ENCODE measurements around the gene CTXND1.

The CTXND1 gene

DNA sequence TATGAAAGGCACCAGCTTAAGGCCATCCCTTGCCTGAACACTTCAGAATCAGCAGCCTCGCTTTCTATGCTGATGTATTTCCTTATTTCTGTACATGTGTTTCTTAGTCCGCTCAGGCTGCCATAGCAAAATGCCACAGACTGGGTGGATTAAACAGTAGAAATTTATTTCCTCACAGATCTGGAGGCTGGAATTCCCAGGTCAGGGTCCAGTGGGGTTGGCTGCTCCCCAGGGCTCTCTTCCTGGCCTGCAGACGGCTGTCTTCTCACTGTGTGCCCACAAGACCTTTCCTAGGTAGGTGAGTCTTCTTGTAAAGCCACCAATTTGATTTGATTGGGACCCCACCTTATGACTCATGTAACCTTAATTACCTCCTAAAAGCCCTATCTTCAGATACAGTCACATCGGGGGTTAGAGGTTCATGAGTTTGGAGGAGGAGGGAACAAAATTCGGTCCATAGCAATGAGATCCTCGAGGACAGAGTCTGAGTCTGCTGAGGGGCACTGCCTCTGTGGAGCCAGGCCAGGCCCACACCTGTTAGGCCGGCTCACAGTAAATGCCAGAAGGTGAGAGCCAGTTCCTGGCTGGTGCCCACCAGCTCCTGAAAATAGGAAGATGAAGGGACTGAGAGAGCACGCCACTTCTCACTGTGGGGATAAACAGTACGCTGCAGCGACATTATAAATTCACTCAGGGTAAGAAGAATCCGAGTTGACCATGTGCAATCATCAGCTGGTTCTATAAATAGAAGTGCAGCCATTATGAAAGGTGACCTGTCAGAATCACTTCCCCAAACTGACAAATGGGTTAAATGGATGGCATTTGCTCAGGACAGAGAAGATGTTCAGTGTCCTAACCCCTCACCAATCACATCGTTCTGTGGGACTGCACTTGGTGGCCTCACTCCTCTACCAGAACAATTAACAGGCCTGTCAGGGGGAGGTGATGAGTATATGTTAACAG lies 41.1 kb downstream of the CTXND1 start:
- in situ Hi-C loops (cut with MboI; ENCODE audit: low sequenced_read_pairs), result no loop called here

DNA sequence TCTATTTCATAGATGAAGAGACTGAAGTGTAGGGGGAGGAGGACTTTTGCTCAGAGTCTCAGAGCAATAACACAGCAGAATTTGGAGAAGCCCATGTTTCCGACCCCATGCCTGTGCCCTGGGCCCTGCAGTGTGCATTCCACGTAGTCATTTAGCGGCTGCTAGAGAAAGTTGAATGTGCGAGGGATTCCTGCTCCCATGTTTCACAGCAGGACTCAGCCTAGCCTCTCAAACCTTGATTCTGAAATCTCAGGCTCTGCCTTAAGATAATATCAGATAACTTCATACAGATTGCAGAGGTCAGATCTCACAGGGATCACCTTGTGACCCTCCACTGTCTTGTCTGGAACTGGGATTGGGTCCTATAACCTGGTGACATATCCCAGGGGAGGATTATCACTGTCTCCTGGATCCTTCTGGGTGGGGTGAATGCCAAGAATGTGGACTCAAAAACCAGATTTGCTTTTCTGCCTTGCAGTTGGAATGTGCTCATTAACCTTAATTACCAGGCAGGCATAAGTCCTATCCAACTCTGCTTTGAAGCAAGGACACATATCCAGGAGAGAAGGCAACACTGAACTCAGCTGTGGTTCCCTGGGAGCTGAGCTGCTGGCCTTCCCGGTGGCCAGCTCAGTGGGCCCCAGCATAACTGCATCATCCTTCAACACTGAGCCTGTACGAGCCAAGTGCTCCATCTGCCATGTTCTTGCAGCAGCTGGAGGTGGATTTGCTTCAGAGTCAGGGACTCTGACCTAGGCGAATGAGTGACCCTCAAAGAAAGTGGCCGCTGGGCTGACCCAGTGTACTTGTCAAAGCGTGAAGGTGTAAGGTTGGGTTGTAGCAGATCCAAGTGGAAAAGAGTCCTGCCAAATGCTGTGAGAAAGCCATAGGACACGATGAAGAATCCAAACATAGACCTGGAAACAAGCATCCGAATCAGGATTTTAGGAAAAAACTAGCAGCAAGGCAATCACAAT lies 43.0 kb downstream of the CTXND1 start:
- in situ Hi-C loops (cut with MboI; ENCODE audit: low sequenced_read_pairs), result no loop called here

DNA sequence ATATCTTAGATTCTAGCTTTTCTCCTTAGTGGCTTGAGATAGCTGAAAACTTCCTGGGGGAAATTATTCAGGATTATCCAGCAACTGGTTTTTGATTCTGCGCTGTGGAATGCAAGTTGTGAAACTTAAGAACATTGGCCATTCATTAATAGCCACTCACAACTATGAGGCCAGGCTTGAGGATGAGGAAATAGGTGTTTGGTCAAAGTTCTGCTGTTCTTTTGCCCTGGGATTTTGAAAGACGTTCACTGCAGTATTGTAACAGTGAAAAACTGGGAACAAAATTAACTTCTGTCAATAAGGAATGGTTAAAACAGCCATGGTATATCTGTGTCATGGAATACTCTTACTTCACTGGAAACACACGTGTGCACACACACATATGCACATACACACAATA lies 44.1 kb downstream of the CTXND1 start:
- in situ Hi-C loops (cut with MboI; ENCODE audit: low sequenced_read_pairs), result no loop called here

DNA sequence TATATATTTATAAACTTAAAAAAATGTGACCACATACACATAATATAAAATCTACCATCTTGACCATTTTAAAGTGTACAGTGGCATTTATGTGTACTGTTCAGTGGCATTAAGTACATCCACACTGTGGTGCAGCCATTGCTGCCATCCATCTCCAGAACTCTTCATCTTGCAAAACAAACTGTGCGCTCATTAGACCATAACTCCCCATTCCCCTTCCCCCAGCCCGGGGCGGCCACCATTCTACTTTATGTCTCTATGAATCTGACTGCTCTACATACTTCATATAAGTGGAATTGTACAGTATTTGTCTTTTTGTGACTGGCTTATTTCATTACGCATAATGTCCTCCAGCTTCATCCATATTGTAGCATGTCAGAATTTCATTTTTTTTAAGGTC lies 47.8 kb downstream of the CTXND1 start:
- in situ Hi-C loops (cut with MboI; ENCODE audit: low sequenced_read_pairs), result no loop called here

DNA sequence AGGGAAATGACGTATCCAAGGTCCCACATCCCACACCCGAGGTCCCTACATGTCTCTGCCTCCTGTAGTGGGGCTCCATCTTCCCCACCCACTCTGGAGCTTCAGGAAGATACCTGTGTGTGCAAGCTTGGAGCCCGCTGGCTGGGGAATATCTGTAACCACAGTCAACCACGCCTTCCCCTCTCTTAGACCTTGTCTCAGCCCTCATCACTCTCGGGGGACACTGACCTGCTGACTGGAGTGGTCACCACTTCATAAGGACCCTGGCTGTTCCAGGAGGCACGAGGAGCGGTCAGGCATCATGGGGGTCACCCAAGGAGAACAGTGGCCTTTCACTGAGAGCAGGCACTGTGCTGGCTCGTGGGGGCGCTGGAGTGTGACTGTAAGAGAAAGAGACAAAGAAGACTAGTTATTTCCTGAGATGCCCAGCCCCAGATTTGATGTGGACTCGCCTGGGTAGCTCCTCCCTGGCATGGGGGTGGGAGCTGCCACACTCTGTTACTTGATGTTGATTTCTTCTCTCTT lies 48.6 kb downstream of the CTXND1 start:
- in situ Hi-C loops (cut with MboI; ENCODE audit: low sequenced_read_pairs), result no loop called here

DNA sequence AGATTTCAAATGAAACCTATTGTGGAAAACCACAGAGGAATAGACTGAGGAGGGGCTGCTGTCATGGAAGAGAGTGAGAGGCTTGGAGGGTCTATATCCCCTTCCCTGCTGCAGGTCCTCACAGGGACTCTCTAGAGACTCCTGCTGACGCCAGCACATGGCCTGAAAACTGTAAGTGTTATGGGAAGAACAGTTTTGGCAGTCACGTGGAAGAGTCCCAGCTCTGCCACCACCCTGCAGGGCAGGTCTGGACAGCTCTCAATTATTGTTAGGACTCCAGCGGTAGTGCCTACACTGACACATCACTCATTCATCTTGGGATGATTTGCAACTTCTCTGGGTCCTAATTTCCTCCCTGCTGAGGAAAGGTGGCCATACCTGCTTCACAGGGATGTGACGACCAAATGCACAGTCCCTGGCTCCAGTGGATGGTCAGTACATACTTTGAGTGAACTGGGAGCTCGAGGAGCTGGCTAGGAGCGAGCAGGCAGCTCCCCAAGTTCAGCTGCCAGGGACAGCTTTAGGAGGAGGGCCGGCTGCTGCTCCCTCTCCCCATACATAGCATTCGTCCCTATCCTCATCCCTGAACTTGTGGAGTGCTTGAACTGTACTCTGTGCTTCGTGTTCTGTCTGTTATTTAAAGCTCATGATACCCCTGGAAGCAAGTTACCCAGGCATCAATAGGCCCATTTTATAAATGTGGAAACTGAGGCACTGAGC lies 49.2 kb downstream of the CTXND1 start:
- in situ Hi-C loops (cut with MboI; ENCODE audit: low sequenced_read_pairs), result no loop called here

DNA sequence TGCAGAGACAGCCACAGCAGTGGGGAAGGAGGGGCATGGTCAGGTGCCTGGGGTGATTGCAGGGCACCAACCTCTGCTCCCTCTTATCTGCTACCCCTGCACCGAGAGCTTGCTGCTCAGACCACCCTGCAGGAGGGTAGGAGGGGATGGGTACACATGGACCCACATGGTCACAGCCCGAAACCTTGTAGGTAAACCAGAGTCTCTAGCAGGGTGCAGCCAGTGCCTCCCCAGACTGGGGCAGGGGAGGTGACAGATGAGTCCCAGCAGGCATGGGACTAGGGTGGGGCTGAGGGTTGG lies 50.0 kb downstream of the CTXND1 start:
- in situ Hi-C loops (cut with MboI; ENCODE audit: low sequenced_read_pairs), result no loop called here

DNA sequence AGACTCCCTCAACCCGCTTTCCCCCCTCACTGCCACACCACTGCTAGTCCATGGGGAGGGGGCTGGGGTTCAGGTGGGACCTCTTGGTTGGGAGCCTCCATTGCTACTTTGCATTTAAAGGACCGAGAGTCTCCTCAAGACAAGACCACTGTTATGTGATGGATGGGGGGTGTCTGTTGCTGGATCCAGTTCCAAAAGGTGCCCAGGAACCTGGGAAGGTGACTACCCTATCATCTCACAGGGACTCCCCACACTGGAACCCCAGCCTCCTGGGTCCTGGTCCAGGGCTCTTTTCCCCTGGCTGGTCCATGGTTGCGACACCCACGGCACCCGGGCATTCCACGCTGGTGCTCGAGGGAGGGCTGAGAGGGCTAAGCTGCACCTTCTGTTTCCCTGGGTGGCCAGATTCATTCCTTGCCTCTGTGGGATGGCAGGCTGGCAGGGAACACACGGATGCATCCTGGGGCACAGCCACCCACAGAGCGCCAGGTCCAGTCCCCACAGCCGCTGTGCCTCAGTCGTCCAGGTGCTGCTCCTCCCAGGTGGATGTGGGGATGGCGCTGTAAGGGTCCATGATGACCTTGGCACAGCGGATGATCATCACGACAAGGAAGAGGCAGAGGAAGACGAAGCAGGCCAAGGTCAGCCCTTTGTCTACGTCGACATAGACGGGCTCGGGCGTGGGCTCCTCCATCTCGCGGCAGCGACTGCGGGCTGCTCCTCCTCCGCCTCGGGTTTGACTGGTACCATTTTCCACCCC lies 50.6 kb downstream of the CTXND1 start:
- in situ Hi-C loops (cut with MboI; ENCODE audit: low sequenced_read_pairs), result no loop called here

DNA sequence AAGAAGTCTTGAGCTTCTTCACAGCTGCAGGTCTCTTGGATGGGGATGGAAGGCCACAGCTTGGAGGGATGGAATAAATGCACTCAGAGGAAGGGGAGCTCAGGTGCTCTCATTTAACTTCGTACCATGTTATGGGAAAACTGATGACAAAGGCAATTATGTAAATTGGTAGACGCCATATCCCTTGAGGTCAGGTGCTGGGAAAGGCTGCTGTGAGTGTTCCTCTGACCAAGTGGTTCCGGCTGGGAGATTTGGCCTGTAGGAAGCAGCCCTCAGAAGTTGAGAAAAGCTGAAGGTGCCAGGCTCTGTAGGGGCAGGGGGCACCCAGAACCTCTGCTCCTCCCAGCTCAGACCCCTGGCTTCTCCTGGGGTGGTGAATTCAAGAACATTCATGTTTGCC lies 52.1 kb downstream of the CTXND1 start:
- in situ Hi-C loops (cut with MboI; ENCODE audit: low sequenced_read_pairs), result no loop called here

DNA sequence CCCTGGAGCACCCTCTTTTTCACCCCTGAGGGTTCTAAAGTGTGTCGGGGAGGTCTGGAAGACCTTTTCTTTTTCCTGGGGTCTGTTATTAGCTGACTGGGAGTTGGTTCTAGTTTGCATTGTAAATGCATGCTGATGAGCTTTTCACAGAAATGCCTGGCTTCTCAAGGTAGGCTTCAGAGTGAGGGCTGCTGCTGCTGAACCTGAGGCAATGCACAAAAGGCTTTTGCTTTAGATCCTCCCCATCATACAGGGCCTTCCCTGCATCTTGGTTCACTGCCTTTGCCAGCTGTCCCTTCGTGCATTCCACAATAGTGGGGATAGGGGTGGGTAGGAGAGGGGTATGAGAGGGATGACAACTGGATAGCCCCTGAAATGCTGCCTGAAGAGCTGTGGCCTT lies 52.6 kb downstream of the CTXND1 start:
- in situ Hi-C loops (cut with MboI; ENCODE audit: low sequenced_read_pairs), result no loop called here

DNA sequence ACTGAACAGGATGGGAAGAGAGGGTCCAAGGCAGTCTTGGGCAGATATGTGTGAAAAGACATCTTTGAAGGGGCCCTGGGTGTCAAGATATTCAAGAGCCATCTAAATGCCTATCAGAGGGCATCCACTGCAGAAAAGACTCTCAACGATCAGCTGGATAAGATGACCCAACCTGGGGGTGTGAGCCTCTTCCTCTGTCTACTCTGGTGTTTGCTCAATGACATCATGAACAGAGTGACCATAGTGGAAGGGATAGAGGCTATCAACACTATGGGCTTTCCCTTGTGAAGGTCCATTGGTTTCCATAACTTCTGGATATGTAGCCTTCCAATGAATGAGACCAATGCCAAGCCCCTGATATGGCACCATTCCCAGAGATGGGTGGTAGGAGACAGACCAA lies 57.1 kb downstream of the CTXND1 start:
- in situ Hi-C loops (cut with MboI; ENCODE audit: low sequenced_read_pairs), result no loop called here

DNA sequence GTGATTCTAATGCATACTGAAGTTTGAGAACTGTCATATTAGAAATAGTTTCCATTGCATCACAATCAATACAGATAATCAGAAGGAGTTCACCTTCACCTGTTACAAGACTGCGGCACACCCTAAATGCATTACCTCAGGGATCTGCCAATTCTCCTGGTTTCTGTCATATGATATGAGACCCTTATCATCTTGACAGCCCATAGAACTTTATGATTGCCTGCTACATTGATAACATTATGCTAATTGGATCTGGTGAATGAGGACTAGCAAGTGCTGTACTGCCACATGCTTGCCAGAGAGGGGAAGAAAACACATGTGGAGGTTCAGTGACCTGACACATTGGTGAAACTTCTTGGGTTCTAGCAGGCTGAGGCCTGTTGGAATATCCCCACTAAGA lies 57.8 kb downstream of the CTXND1 start:
- in situ Hi-C loops (cut with MboI; ENCODE audit: low sequenced_read_pairs), result no loop called here

DNA sequence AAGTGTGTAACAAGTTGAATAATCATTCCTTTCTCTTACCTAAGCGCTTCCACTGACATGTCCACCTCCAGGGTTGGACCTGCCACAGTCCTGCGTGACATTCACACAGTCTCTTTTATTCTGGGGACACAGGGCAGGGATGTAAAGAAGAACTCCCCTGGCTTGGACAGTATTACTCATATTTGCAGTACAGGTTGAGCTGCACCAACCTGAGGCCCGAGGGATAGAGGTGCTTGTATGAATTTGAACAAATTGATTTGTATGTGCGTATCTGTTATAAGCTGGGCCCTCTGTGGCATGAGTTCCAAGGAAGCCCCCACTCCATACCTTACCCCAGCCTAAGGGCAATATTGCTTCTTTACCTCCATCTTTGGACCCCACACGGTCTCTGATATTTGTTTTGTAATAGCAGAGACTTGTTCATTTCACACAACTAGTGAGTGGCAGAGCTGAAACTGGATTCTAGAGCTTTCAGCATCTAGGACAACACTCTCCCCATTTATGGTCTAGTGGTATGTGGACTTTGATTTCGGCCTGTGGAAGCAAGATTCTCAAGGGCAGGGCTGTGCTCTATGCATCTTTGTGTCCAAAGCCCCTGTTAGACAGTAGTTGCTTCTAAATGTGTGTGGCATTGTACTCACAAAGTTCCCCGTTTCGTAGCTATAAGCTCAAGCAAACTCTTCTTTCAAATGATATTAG lies 60.0 kb downstream of the CTXND1 start:
- in situ Hi-C loops (cut with MboI; ENCODE audit: low sequenced_read_pairs), result no loop called here

DNA sequence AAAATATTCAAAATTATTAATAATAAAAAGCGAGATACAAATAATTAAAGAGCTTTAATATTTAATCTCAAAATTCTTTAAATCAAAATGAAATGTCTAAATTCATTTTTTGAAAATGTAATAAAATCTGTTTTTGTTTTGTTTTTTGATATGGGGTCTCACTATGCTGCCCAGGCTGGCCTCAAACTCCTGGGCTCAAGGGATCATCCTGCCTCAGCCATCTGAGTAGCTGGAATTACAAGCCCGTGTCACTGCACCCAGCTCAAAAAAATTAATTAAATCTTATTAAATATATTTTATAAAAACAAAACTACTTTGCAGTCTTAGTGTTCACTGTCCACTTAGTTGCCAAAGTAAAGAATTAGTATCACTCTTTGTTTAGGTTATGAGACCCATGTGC lies 60.8 kb downstream of the CTXND1 start:
- in situ Hi-C loops (cut with MboI; ENCODE audit: low sequenced_read_pairs), result no loop called here

DNA sequence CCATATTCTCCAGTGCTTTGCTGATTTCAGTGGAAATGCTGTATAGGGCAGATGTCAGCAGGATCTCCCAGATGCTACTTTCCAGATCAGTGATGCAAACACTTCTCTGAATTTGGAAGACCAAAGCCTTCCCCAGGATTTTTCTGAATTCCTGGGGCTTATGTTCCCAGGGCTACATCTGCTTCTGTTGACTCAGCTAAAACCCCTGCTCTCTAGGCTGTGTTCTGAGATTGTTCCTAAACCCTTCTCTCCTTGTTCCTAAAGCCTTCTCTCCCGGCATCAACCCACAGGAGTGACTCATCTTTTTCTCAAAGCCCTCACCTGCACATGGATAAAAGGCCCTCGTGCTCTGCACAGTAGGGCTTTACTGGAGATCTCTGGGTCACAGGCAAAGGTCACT lies 63.8 kb downstream of the CTXND1 start:
- in situ Hi-C loops (cut with MboI; ENCODE audit: low sequenced_read_pairs), result no loop called here

DNA sequence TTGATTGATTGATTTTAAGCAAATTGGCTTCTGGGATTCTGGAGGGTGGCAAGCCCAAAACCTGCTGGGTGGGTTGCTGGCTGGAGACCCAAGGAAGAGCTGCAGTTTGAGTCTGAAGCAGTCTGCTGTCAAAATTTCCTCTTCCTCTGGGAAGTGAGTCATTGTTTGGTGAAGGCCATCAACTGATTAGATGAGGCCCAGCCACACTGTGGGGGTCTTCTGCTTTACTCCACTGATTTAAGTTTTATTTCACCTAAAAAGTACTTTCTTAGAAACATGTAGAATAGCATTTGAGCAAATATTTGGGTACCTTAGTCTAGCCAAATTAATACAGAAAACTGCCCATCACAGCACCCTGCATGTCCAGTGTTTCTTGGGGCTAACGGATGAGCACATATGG lies 65.4 kb downstream of the CTXND1 start:
- in situ Hi-C loops (cut with MboI; ENCODE audit: low sequenced_read_pairs), result no loop called here

DNA sequence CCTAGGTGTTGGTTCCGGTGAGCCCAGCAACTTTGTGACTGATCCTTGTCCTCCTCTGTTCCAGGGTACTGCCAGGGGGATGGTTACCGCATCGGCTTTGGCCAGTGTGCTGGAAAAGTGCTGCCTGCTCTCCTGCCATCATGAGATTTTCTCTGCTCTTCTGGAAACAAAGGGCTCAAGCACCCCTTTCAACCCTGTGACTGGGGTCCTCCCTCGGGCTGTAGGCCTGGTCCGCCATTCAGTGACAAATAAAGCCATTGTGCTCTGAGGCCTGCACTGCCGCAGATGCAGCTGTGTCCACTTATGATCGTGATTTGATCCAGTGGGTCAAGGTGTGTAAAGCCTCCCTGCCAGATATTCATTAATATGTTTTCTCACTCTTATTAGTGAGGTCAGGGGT lies 65.9 kb downstream of the CTXND1 start:
- in situ Hi-C loops (cut with MboI; ENCODE audit: low sequenced_read_pairs), result no loop called here

DNA sequence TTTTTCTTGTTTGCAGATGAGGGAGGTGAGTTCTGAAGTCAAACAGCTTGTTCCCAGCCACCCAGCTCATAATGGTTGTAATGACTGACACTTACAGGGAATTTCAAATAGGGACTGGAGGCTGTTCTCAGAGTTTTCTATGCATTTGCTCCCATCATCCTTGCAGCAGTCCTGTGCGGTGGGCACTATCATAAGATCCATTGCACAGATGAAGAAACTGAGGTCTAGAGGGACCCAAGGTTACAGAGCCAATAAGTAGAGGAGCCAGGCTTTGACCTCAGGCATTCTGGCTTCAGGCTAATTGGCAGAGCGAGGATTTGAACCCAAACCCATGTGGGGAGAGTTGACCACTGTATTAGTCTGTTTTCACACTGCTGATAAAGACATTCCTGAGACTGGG lies 66.9 kb downstream of the CTXND1 start:
- in situ Hi-C loops (cut with MboI; ENCODE audit: low sequenced_read_pairs), result no loop called here

DNA sequence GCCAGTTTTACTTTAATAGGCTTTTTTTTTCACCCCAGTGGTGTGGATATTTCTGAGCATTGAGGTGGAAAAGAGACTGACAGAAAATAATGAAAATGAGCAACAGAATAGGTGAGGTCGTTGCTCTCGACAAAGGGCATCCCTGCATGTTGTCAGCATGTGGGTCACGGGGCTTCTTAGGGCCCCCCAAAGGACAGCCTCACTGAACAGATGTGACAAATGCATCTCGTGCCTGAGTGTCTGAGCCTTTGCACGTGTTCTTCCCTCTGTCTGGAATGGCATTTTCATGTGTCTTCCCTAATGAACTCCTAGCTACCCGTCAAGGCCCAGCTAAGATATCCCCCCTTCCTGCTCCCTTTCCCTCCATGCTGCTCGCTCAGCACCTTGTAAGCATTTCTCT lies 67.5 kb downstream of the CTXND1 start:
- in situ Hi-C loops (cut with MboI; ENCODE audit: low sequenced_read_pairs), result no loop called here

DNA sequence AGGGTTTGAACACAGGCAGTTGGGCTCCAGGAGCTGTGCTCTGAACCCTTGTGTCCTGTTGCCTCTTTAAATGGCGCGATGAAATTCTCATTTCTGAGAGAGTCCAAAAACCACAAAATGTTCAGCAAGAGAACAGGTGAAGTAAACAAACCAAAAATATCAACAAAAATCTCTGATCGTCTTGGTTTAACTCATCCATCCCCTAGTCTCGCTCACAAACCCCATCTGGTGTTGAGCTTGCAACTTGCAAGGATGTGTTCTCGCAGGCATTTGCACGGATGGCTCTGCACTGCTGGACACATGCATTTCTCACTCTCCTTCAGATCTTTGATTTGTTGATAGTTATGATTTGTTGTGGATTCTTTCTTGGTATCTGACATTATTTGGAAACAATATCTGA lies 68.1 kb downstream of the CTXND1 start:
- in situ Hi-C loops (cut with MboI; ENCODE audit: low sequenced_read_pairs), result no loop called here
